Left lung (tissue), 10 donors: ENCODE results near the gene ERCC6L. TPM values are rescaled to one million over a fixed set of nuclear protein-coding genes. Genes with fewer than 3 reads are reported as not detected.

Experiments
- ATAC-seq: fragments of 200-7000 bp; cut with Tn5 transposase; one replicate; pipeline ENCODE4 v1.9.1; 2020; ENCODE audit warnings: moderate library complexity
- DNase-seq, 4 donors: peaks; one replicate each; pipeline ENCODE4 v3.0.0-alpha.2; 2013 to 2020
- H3K27ac ChIP-seq, 2 donors: fragments of 200-600 bp; sonication (generic) in 1 of 2; one replicate each; pipeline versions ENCODE4 v1.5.0 to v1.8.0; 2020 to 2021
- H3K27me3 ChIP-seq, 2 donors: fragments of 200-600 bp; sonication (generic) in 1 of 2; one replicate each; pipeline versions ENCODE4 v1.5.0 to v1.8.0; 2020 to 2021
- H3K36me3 ChIP-seq, 2 donors: fragments of 200-600 bp; sonication (generic) in 1 of 2; one replicate each; pipeline versions ENCODE4 v1.5.0 to v1.8.0; 2020 to 2021
- H3K4me1 ChIP-seq, 2 donors: fragments of 200-600 bp; one replicate each; pipeline ENCODE4 v1.8.0; 2021
- H3K4me3 ChIP-seq, 2 donors: fragments of 200-600 bp; sonication (generic) in 1 of 2; one replicate each; pipeline versions ENCODE4 v1.5.0 to v1.8.0; 2020 to 2021; ENCODE audit warnings: mild to moderate bottlenecking in 1 of 2
- H3K9me3 ChIP-seq, 2 donors: fragments of 200-600 bp; sonication (generic) in 1 of 2; one replicate each; pipeline versions ENCODE4 v1.5.0 to v1.8.0; 2020 to 2021
- CTCF ChIP-seq, 2 donors: fragments of 200-600 bp; sonication (generic) in 1 of 2; IDR thresholded peaks; one replicate each; pipeline versions ENCODE4 v1.5.0 to v1.8.0; 2021; ENCODE audit warnings: antibody characterized with exemption in 2 of 2
- intact Hi-C, 2 donors: fragments of 100-400 bp; cut with DNase I; formaldehyde crosslinking; loops; one replicate each; pipeline versions ENCODE4 v1.11.2 to v1.14.2; 2022
- polyA plus RNA-seq, 6 donors: library from polyadenylated mRNA; unstranded; fragments of 120-200 nt; gene quantifications; one replicate each; pipeline ENCODE4 v1.2.1, GENCODE V29; 2013; ENCODE audit not compliant: insufficient read length in 6 of 6
- total RNA-seq, 2 donors: library from RNA; stranded (reverse); fragmentation: NEBNext Ultra II Directional; extraction: Animal tissue kit (Norgen Biotek cat#: 25700); gene quantifications; one replicate each; pipeline ENCODE4 v1.2.1, GENCODE V29; 2021
- donor health status: DM: no; HTN: yes; CAD: no.
- donor health status: DM: no; HTN: no; CAD: no.

ERCC6L gene
- total and polyA plus RNA-seq, 8 donors = 1.1 to 6.8 (median 3.6) TPM

- DNase-seq = no peak
These were observed 32.4 kb upstream of the ERCC6L start for GRCh38 chrX:72271091-72271788.

GRCh38 chrX:72270316-72270866 lies 31.6 kb upstream of the ERCC6L start:
- DNase-seq = no peak
- Histone ChIP-seq H3K4me3 (no peak overlapping the region), H3K27ac (no peak overlapping the region), H3K36me3 (peaks cover 10 to 80% of the 10 kb centered on the region in 2 donors), H3K27me3 (no peaks in the 10 kb centered on the region), H3K4me1 (peaks cover 9 to 22% of the 10 kb centered on the region in 2 donors), H3K9me3 (no peaks in the 10 kb centered on the region)
- intact Hi-C loops = no loop called here
- ATAC-seq = peak; percentile 28
- no peak for TF ChIP-seq CTCF (IDR thresholded peaks at IDR 0.05)

More at GRCh38 chrX:72271091-72271788, 32.4 kb upstream of the ERCC6L start:
- Histone ChIP-seq H3K9me3 (no peaks in the 10 kb centered on the region), H3K36me3 (peaks cover 10 to 80% of the 10 kb centered on the region in 2 donors), H3K27ac (no peak overlapping the region), H3K4me1 (peaks cover 17 to 29% of the 10 kb centered on the region in 2 donors), H3K27me3 (no peaks in the 10 kb centered on the region), H3K4me3 (no peak overlapping the region)
- no peak for TF ChIP-seq CTCF (IDR thresholded peaks at IDR 0.05)
- intact Hi-C loops = no loop called here
- no peak for ATAC-seq

- peaks cover 5 to 15% of the 10 kb centered on the region in 2 donors for H3K4me1 ChIP-seq
- no peak for TF ChIP-seq CTCF (IDR thresholded peaks at IDR 0.05)
- H3K36me3 ChIP-seq = peaks cover 10 to 75% of the 10 kb centered on the region in 2 donors
These were observed 30.9 kb upstream of the ERCC6L start for GRCh38 chrX:72269671-72270251.

GRCh38 chrX:72268597-72269365 lies 30.0 kb upstream of the ERCC6L start:
- no peak for TF ChIP-seq CTCF (IDR thresholded peaks at IDR 0.05)
- Histone ChIP-seq H3K9me3 (no peaks in the 10 kb centered on the region), H3K36me3 (peaks cover 10 to 66% of the 10 kb centered on the region in 2 donors), H3K4me3 (no peak overlapping the region), H3K27me3 (no peaks in the 10 kb centered on the region), H3K4me1 (peaks cover 0 to 15% of the 10 kb centered on the region in 2 donors), H3K27ac (no peak overlapping the region)
- intact Hi-C loops = no loop called here
- DNase-seq = no peak
- no peak for ATAC-seq

More at GRCh38 chrX:72269671-72270251, 30.9 kb upstream of the ERCC6L start:
- intact Hi-C loops = no loop called here
- Histone ChIP-seq H3K4me3 (no peak overlapping the region), H3K27ac (no peak overlapping the region), H3K9me3 (no peaks in the 10 kb centered on the region), H3K27me3 (no peaks in the 10 kb centered on the region)
- no peak for DNase-seq
- ATAC-seq = peak; percentile 59
